ENCODE results near the gene MTRF1L. TPM values are rescaled to one million over a fixed set of nuclear protein-coding genes. Genes with fewer than 3 reads are reported as not detected.

MTRF1L gene
- total and polyA plus RNA-seq, 4 experiments from 2014 or later: 5.1 to 18.3 (median 12.0) TPM

GRCh38 chr6:153024709-153025017 is 22.2 kb upstream of the MTRF1L start:
- ChIA-PET CTCF (ENCODE audit: partially characterized antibody) (interaction anchor here (0.7 to 5.1 kb wide), 11 partner anchors 9 to 213 kb away, joined by 3 to 43 read pairs (median 3); no protein-coding TSS in a partner anchor), POLR2A (ENCODE audit: partially characterized antibody) (no interaction called here)
- H3K9me3 Mint-ChIP-seq: peaks cover 0 to 3% (median 0%) of the 10 kb centered on the region in 8 donors
- no peaks in the 10 kb centered on the region for H3K27me3 ChIP-seq (ENCODE audit: insufficient read depth, low read length)
- H3K36me3 ChIP-seq (ENCODE audit: insufficient read depth, low read length): no peaks in the 10 kb centered on the region
- no peak overlapping the region for H3K27ac ChIP-seq (ENCODE audit: low read depth, low read length)
- H3K36me3 Mint-ChIP-seq: no peaks in the 10 kb centered on the region
- intact Hi-C loops (cut with micrococcal nuclease): loop anchor here (1.0 to 2.0 kb wide), 4 partner anchors 42 to 160 kb away; partner anchors contain the start of gene FBXO5
- H3K27ac Mint-ChIP-seq: no peak overlapping the region
- peaks cover 0 to 5% (median 1%) of the 10 kb centered on the region in 4 donors for H3K4me1 Mint-ChIP-seq
- no peak for DNase-seq
- no peak overlapping the region for H3K4me3 ChIP-seq (ENCODE audit: low read length in 2 of 2)
- H3K4me3 Mint-ChIP-seq: no peak overlapping the region
- H3K4me1 ChIP-seq (ENCODE audit: insufficient read depth, low read length): no peaks in the 10 kb centered on the region
- no peaks in the 10 kb centered on the region for H3K9me3 ChIP-seq (ENCODE audit: control insufficient read depth in 1 of 2, low read length in 2 of 2)
- H3K27me3 Mint-ChIP-seq: peaks cover 11 to 19% of the 10 kb centered on the region in 2 donors

- peak; percentile 40 to 61 (median 48) for DNase-seq
- Histone ChIP-seq H3K9me3 (ENCODE audit: control insufficient read depth in 1 of 2, low read length in 2 of 2) (no peaks in the 10 kb centered on the region), H3K4me1 (ENCODE audit: insufficient read depth, low read length) (no peaks in the 10 kb centered on the region), H3K4me3 (ENCODE audit: low read length in 2 of 2) (no peak overlapping the region), H3K27ac (ENCODE audit: low read depth, low read length) (no peak overlapping the region), H3K36me3 (ENCODE audit: insufficient read depth, low read length) (no peaks in the 10 kb centered on the region), H3K27me3 (ENCODE audit: insufficient read depth, low read length) (no peaks in the 10 kb centered on the region)
- CTCF ChIA-PET (ENCODE audit: partially characterized antibody): interaction anchor here (0.7 to 5.1 kb wide), 9 partner anchors 9 to 213 kb away, joined by 3 to 43 read pairs (median 4); no protein-coding TSS in a partner anchor
- Mint-ChIP-seq H3K27ac (no peak overlapping the region), H3K27me3 (peaks cover 13 to 19% of the 10 kb centered on the region in 2 donors), H3K36me3 (no peaks in the 10 kb centered on the region), H3K9me3 (peaks cover 0 to 3% (median 0%) of the 10 kb centered on the region in 8 donors), H3K4me1 (peaks cover 0 to 5% (median 1%) of the 10 kb centered on the region in 4 donors), H3K4me3 (no peak overlapping the region)
- POLR2A ChIA-PET (ENCODE audit: partially characterized antibody): no interaction called here
- intact Hi-C loops (cut with micrococcal nuclease): loop anchor here (1.0 to 2.0 kb wide), 4 partner anchors 41 to 160 kb away; partner anchors contain the start of gene FBXO5
These were observed 21.6 kb upstream of the MTRF1L start for GRCh38 chr6:153023977-153024708.

GRCh38 chr6:153018355-153018754 is 15.8 kb upstream of the MTRF1L start:
- no peaks in the 10 kb centered on the region for H3K9me3 ChIP-seq (ENCODE audit: control insufficient read depth in 1 of 2, low read length in 2 of 2)
- H3K27ac ChIP-seq (ENCODE audit: low read depth, low read length): no peak overlapping the region
- Mint-ChIP-seq H3K36me3 (no peaks in the 10 kb centered on the region), H3K4me3 (no peak overlapping the region), H3K9me3 (peaks cover 0 to 1% (median 0%) of the 10 kb centered on the region in 8 donors), H3K27me3 (peaks cover 9 to 17% of the 10 kb centered on the region in 2 donors), H3K27ac (no peak overlapping the region), H3K4me1 (no peaks in the 10 kb centered on the region)
- intact Hi-C loops (cut with micrococcal nuclease): no loop called here
- CTCF ChIA-PET (ENCODE audit: partially characterized antibody): no interaction called here
- no peaks in the 10 kb centered on the region for H3K4me1 ChIP-seq (ENCODE audit: insufficient read depth, low read length)
- no peaks in the 10 kb centered on the region for H3K36me3 ChIP-seq (ENCODE audit: insufficient read depth, low read length)
- no peaks in the 10 kb centered on the region for H3K27me3 ChIP-seq (ENCODE audit: insufficient read depth, low read length)
- no peak for DNase-seq
- POLR2A ChIA-PET (ENCODE audit: partially characterized antibody): no interaction called here
- H3K4me3 ChIP-seq (ENCODE audit: low read length in 2 of 2): no peak overlapping the region

- CTCF ChIA-PET (ENCODE audit: partially characterized antibody): no interaction called here
- DNase-seq: no peak
- Mint-ChIP-seq H3K4me1 (no peaks in the 10 kb centered on the region), H3K4me3 (no peak overlapping the region), H3K36me3 (no peaks in the 10 kb centered on the region), H3K27me3 (peaks cover 15 to 19% of the 10 kb centered on the region in 2 donors), H3K9me3 (no peaks in the 10 kb centered on the region), H3K27ac (no peak overlapping the region)
- Histone ChIP-seq H3K36me3 (ENCODE audit: insufficient read depth, low read length) (no peaks in the 10 kb centered on the region), H3K4me3 (ENCODE audit: low read length in 2 of 2) (no peak overlapping the region), H3K27ac (ENCODE audit: low read depth, low read length) (no peak overlapping the region), H3K4me1 (ENCODE audit: insufficient read depth, low read length) (no peaks in the 10 kb centered on the region), H3K9me3 (ENCODE audit: control insufficient read depth in 1 of 2, low read length in 2 of 2) (no peaks in the 10 kb centered on the region), H3K27me3 (ENCODE audit: insufficient read depth, low read length) (no peaks in the 10 kb centered on the region)
- intact Hi-C loops (cut with micrococcal nuclease): no loop called here
- POLR2A ChIA-PET (ENCODE audit: partially characterized antibody): no interaction called here
These were observed 14.3 kb upstream of the MTRF1L start for GRCh38 chr6:153016846-153017245.

GRCh38 chr6:153015094-153015640 is 12.7 kb upstream of the MTRF1L start:
- H3K36me3 ChIP-seq (ENCODE audit: insufficient read depth, low read length): no peaks in the 10 kb centered on the region
- H3K4me3 ChIP-seq (ENCODE audit: low read length in 2 of 2): no peak overlapping the region
- intact Hi-C loops (cut with micrococcal nuclease): no loop called here
- no peaks in the 10 kb centered on the region for H3K36me3 Mint-ChIP-seq
- no peaks in the 10 kb centered on the region for H3K4me1 ChIP-seq (ENCODE audit: insufficient read depth, low read length)
- H3K27me3 Mint-ChIP-seq: peaks cover 15 to 19% of the 10 kb centered on the region in 2 donors
- H3K27me3 ChIP-seq (ENCODE audit: insufficient read depth, low read length): no peaks in the 10 kb centered on the region
- no peak for DNase-seq
- peak overlapping the region in 1 of 7 donors; percentile 34 for H3K27ac Mint-ChIP-seq
- CTCF ChIA-PET (ENCODE audit: partially characterized antibody): no interaction called here
- no peaks in the 10 kb centered on the region for H3K4me1 Mint-ChIP-seq
- no peaks in the 10 kb centered on the region for H3K9me3 ChIP-seq (ENCODE audit: control insufficient read depth in 1 of 2, low read length in 2 of 2)
- no peak overlapping the region for H3K27ac ChIP-seq (ENCODE audit: low read depth, low read length)
- POLR2A ChIA-PET (ENCODE audit: partially characterized antibody): no interaction called here
- no peaks in the 10 kb centered on the region for H3K9me3 Mint-ChIP-seq
- no peak overlapping the region for H3K4me3 Mint-ChIP-seq

- DNase-seq: no peak
- ChIA-PET CTCF (ENCODE audit: partially characterized antibody) (no interaction called here), POLR2A (ENCODE audit: partially characterized antibody) (no interaction called here)
- Histone ChIP-seq H3K4me3 (ENCODE audit: low read length in 2 of 2) (no peak overlapping the region), H3K27ac (ENCODE audit: low read depth, low read length) (no peak overlapping the region), H3K36me3 (ENCODE audit: insufficient read depth, low read length) (no peaks in the 10 kb centered on the region), H3K9me3 (ENCODE audit: control insufficient read depth in 1 of 2, low read length in 2 of 2) (no peaks in the 10 kb centered on the region), H3K27me3 (ENCODE audit: insufficient read depth, low read length) (no peaks in the 10 kb centered on the region), H3K4me1 (ENCODE audit: insufficient read depth, low read length) (no peaks in the 10 kb centered on the region)
- Mint-ChIP-seq H3K27me3 (peaks cover 15 to 17% of the 10 kb centered on the region in 2 donors), H3K4me1 (no peaks in the 10 kb centered on the region), H3K4me3 (no peak overlapping the region), H3K27ac (no peak overlapping the region), H3K36me3 (no peaks in the 10 kb centered on the region), H3K9me3 (no peaks in the 10 kb centered on the region)
- intact Hi-C loops (cut with micrococcal nuclease): no loop called here
These were observed 10.9 kb upstream of the MTRF1L start for GRCh38 chr6:153013438-153013837.

GRCh38 chr6:153012856-153013255 is 10.3 kb upstream of the MTRF1L start:
- H3K27me3 Mint-ChIP-seq: peaks cover 14 to 15% of the 10 kb centered on the region in 2 donors
- intact Hi-C loops (cut with micrococcal nuclease): no loop called here
- no peak overlapping the region for H3K27ac ChIP-seq (ENCODE audit: low read depth, low read length)
- no peaks in the 10 kb centered on the region for H3K9me3 ChIP-seq (ENCODE audit: control insufficient read depth in 1 of 2, low read length in 2 of 2)
- H3K4me3 ChIP-seq (ENCODE audit: low read length in 2 of 2): no peak overlapping the region
- no peaks in the 10 kb centered on the region for H3K27me3 ChIP-seq (ENCODE audit: insufficient read depth, low read length)
- POLR2A ChIA-PET (ENCODE audit: partially characterized antibody): no interaction called here
- H3K36me3 ChIP-seq (ENCODE audit: insufficient read depth, low read length): no peaks in the 10 kb centered on the region
- H3K36me3 Mint-ChIP-seq: no peaks in the 10 kb centered on the region
- H3K9me3 Mint-ChIP-seq: no peaks in the 10 kb centered on the region
- H3K4me3 Mint-ChIP-seq: no peak overlapping the region
- no peak overlapping the region for H3K27ac Mint-ChIP-seq
- no peaks in the 10 kb centered on the region for H3K4me1 Mint-ChIP-seq
- CTCF ChIA-PET (ENCODE audit: partially characterized antibody): no interaction called here
- H3K4me1 ChIP-seq (ENCODE audit: insufficient read depth, low read length): no peaks in the 10 kb centered on the region
- no peak for DNase-seq

Data from CD4-positive, alpha-beta memory T cell (primary cell).